Measurements from ENCODE around the gene CASZ1.

- TF ChIP-seq, protein P1, sequence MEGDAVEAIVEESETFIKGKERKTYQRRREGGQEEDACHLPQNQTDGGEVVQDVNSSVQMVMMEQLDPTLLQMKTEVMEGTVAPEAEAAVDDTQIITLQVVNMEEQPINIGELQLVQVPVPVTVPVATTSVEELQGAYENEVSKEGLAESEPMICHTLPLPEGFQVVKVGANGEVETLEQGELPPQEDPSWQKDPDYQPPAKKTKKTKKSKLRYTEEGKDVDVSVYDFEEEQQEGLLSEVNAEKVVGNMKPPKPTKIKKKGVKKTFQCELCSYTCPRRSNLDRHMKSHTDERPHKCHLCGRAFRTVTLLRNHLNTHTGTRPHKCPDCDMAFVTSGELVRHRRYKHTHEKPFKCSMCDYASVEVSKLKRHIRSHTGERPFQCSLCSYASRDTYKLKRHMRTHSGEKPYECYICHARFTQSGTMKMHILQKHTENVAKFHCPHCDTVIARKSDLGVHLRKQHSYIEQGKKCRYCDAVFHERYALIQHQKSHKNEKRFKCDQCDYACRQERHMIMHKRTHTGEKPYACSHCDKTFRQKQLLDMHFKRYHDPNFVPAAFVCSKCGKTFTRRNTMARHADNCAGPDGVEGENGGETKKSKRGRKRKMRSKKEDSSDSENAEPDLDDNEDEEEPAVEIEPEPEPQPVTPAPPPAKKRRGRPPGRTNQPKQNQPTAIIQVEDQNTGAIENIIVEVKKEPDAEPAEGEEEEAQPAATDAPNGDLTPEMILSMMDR (IDR thresholded peaks at IDR 0.05), result no peak
- TF ChIP-seq EZH2 (IDR thresholded peaks at IDR 0.05) (no peak), EZH2phosphoT487 (IDR thresholded peaks at IDR 0.05) (no peak)
Observed at GRCh38 chr1:10814312-10814711, 17.9 kb upstream of the CASZ1 start.

All from neural progenitor cell (in vitro differentiated cells).